K562 (cell line): ENCODE measurements around the gene SLC25A31.

Experiments used
- HNRNPK ChIP-seq: fragments of 200-400 bp; formaldehyde crosslinking; IDR thresholded peaks from one replicate; pipeline ENCODE4 v1.6.1; 2018; ENCODE audit warnings: mild to moderate bottlenecking, low read depth, low read length; ENCODE audit not compliant: poor library complexity, severe bottlenecking
- KDM1A ChIP-seq, 2 experiments: fragments of 450-650 bp; IDR thresholded peaks; 2 replicates each; pipeline ENCODE4 v1.6.1; 2016; ENCODE audit warnings: mild to moderate bottlenecking in 2 of 2
- MTF1 ChIP-seq: fragments of 250-450 bp; sonication (Bioruptor Pico); IDR thresholded peaks from 2 replicates; pipeline ENCODE4 v1.9.0; 2021; ENCODE audit warnings: moderate library complexity, mild to moderate bottlenecking, inconsistent platforms, borderline replicate concordance
- POLR2AphosphoS2 ChIP-seq: IDR thresholded peaks from 2 replicates; pipeline ENCODE4 v1.6.1; 2012; ENCODE audit warnings: low read length, improper control_type of control experiment
- SRSF9 ChIP-seq: fragments of 200-400 bp; formaldehyde crosslinking; IDR thresholded peaks from 2 replicates; pipeline ENCODE4 v1.6.1; 2017; ENCODE audit warnings: low read depth, low read length, borderline replicate concordance
- ZSCAN29 ChIP-seq: fragments of 450-650 bp; IDR thresholded peaks from 2 replicates; pipeline ENCODE4 v1.6.1; 2017
- TF ChIP-seq, protein P1 (sequence below): IDR thresholded peaks from 2 replicates; pipeline ENCODE4 v1.6.1; 2016; ENCODE audit warnings: missing genetic modification characterization, missing compliant biosample characterization
- TF ChIP-seq, protein P2 (sequence below), 3 experiments: IDR thresholded peaks in 2 of 3; conservative IDR thresholded peaks in 1 of 3; 2 replicates each; pipeline ENCODE4 v1.5.1; 2011 to 2012; ENCODE audit warnings: low read length in 3 of 3, mild to moderate bottlenecking in 3 of 3, control low read depth in 2 of 3, improper control_type of control experiment in 1 of 3, inconsistent platforms in 1 of 3, low read depth in 1 of 3, mixed read lengths in 1 of 3, moderate library complexity in 1 of 3; ENCODE audit not compliant: insufficient read depth in 2 of 3
- TF ChIP-seq, protein P3 (sequence below): sonication (generic); formaldehyde crosslinking; IDR thresholded peaks from 2 replicates; pipeline ENCODE4 v1.9.0; 2022; ENCODE audit warnings: mild to moderate bottlenecking, missing genetic modification reagents

DNA sequence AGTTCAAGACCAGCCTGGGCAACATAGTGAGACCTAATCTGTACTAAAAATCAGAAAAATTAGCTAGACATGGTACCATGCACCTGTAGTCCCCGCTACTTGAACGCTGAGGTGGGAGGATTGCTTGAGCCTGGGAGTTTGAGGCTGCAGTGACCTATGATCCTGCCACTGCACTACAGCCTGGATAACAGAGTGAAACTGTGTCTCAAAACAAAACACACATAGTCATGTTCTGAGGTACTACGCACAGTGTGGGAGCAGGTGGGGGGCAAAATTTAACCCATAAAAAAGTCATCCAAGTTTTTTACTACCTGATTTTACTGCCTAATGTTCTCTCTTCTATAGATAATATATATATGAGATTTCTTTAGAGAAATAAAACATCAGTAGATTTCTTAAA lies 80.4 kb downstream of the SLC25A31 start:
- TF ChIP-seq HNRNPK (no peak), ZSCAN29 (no peak), POLR2AphosphoS2 (no peak), SRSF9 (no peak), KDM1A (IDR thresholded peaks at IDR 0.05) (no peak), MTF1 (CRISPR knock-in tag) (no peak)
- TF ChIP-seq, protein P1, sequence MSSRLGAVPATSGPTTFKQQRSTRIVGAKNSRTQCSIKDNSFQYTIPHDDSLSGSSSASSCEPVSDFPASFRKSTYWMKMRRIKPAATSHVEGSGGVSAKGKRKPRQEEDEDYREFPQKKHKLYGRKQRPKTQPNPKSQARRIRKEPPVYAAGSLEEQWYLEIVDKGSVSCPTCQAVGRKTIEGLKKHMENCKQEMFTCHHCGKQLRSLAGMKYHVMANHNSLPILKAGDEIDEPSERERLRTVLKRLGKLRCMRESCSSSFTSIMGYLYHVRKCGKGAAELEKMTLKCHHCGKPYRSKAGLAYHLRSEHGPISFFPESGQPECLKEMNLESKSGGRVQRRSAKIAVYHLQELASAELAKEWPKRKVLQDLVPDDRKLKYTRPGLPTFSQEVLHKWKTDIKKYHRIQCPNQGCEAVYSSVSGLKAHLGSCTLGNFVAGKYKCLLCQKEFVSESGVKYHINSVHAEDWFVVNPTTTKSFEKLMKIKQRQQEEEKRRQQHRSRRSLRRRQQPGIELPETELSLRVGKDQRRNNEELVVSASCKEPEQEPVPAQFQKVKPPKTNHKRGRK (tag), result no peak
- TF ChIP-seq, protein P2, sequence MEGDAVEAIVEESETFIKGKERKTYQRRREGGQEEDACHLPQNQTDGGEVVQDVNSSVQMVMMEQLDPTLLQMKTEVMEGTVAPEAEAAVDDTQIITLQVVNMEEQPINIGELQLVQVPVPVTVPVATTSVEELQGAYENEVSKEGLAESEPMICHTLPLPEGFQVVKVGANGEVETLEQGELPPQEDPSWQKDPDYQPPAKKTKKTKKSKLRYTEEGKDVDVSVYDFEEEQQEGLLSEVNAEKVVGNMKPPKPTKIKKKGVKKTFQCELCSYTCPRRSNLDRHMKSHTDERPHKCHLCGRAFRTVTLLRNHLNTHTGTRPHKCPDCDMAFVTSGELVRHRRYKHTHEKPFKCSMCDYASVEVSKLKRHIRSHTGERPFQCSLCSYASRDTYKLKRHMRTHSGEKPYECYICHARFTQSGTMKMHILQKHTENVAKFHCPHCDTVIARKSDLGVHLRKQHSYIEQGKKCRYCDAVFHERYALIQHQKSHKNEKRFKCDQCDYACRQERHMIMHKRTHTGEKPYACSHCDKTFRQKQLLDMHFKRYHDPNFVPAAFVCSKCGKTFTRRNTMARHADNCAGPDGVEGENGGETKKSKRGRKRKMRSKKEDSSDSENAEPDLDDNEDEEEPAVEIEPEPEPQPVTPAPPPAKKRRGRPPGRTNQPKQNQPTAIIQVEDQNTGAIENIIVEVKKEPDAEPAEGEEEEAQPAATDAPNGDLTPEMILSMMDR (IDR thresholded peaks at IDR 0.05 in 2 of 3, conservative IDR thresholded peaks at IDR 0.05 in 1 of 3; ENCODE audit: insufficient read depth in 2 of 3, low read depth in 1 of 3, low read length in 3 of 3), result no peak
- TF ChIP-seq, protein P3, sequence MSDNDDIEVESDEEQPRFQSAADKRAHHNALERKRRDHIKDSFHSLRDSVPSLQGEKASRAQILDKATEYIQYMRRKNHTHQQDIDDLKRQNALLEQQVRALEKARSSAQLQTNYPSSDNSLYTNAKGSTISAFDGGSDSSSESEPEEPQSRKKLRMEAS, result no peak
